ENCODE measurements around the gene TANGO2. TPM values are rescaled to one million over a fixed set of nuclear protein-coding genes. Genes with fewer than 3 reads are reported as not detected.

Gene TANGO2
- total and polyA plus RNA-seq, 2 experiments from 2014 or later: 18.7 to 21.9 TPM

DNA sequence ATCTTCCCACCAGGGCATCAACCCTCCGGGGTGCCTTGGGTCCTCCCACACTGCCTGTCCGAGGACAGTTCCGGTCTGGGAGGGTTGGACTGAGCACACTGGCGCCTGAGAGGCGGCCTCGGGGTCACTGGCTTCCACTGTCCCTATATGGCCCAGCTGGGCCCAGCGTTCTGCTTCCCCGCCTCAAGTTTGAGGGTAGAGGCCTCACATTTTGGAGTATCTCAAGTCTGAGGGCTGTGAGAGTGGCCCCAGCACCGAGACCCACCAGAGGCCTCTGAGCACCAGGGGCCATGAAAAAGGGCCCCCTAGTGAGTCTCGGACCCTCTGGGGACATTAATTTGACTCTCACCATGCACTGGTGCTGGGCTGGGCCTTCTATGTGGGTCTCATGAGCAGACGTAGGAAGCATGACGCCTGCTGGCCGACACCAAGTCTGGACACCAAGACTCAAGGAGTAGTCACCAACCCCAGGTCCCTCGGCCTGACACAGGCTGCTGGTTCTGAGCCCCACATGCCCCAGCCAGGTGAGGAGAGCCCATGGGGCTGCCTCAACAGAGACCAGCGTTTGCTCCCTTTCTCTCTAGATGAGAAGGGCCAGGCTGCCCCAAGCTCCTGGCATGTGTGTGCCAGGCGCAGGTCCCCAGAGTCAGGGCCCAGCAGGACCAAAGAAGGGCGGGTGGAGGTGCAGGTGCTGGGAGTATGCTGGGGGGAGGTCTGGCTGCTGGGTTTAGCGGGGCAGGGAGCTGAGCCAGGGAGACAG lies 31.8 kb upstream of the TANGO2 start:
- Histone ChIP-seq H3K4me1 (ENCODE audit: low read depth) (no peaks in the 10 kb centered on the region), H3K27ac (no peak overlapping the region), H3K9me3 (ENCODE audit: low read depth) (no peaks in the 10 kb centered on the region), H3K36me3 (no peaks in the 10 kb centered on the region), H3K4me3 (no peak overlapping the region), H3K27me3 (no peaks in the 10 kb centered on the region)
- TF ChIP-seq, protein P1, sequence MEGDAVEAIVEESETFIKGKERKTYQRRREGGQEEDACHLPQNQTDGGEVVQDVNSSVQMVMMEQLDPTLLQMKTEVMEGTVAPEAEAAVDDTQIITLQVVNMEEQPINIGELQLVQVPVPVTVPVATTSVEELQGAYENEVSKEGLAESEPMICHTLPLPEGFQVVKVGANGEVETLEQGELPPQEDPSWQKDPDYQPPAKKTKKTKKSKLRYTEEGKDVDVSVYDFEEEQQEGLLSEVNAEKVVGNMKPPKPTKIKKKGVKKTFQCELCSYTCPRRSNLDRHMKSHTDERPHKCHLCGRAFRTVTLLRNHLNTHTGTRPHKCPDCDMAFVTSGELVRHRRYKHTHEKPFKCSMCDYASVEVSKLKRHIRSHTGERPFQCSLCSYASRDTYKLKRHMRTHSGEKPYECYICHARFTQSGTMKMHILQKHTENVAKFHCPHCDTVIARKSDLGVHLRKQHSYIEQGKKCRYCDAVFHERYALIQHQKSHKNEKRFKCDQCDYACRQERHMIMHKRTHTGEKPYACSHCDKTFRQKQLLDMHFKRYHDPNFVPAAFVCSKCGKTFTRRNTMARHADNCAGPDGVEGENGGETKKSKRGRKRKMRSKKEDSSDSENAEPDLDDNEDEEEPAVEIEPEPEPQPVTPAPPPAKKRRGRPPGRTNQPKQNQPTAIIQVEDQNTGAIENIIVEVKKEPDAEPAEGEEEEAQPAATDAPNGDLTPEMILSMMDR (IDR thresholded peaks at IDR 0.05; ENCODE audit: low read depth, low read length): no peak
- DNase-seq (ENCODE audit: low read depth in 1 of 2, low spot score in 1 of 2): no peak

- H3K9me3 ChIP-seq (ENCODE audit: low read depth): no peaks in the 10 kb centered on the region
- TF ChIP-seq, protein P1 (IDR thresholded peaks at IDR 0.05; ENCODE audit: low read depth, low read length): no peak
Observed at GRCh38 chr22:19989725-19990067, 31.2 kb upstream of the TANGO2 start.

DNA sequence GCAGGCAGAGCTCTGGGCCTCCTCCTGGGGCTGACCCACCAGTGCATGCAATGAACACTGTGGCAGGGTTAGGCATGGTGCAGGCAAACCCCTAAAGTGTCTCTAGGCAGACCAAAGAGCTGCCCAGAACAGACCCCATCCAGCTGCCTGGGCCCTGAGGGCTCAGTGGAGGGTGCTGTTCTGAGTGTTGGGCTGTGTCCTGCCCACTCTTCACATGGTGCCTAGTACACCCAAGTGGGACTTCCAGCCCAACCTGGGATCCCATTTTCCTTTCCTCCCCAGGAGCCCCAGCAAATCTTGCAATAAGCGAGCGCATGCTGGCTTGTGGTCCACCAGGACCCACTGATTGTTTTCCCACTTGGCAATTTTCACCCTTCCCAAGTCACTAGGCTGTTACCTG lies 30.7 kb upstream of the TANGO2 start:
- H3K4me1 ChIP-seq (ENCODE audit: low read depth): no peaks in the 10 kb centered on the region
- H3K27ac ChIP-seq: no peak overlapping the region
- no peaks in the 10 kb centered on the region for H3K9me3 ChIP-seq (ENCODE audit: low read depth)
- no peak overlapping the region for H3K4me3 ChIP-seq
- no peak for DNase-seq (ENCODE audit: low read depth in 1 of 2, low spot score in 1 of 2)
- H3K27me3 ChIP-seq: no peaks in the 10 kb centered on the region
- no peaks in the 10 kb centered on the region for H3K36me3 ChIP-seq
- TF ChIP-seq, protein P1 (IDR thresholded peaks at IDR 0.05; ENCODE audit: low read depth, low read length): no peak

More at GRCh38 chr22:19989725-19990067, 31.2 kb upstream of the TANGO2 start:
- Histone ChIP-seq H3K4me1 (ENCODE audit: low read depth) (no peaks in the 10 kb centered on the region), H3K4me3 (no peak overlapping the region), H3K27me3 (no peaks in the 10 kb centered on the region), H3K36me3 (no peaks in the 10 kb centered on the region), H3K27ac (no peak overlapping the region)
- DNase-seq (ENCODE audit: low read depth in 1 of 2, low spot score in 1 of 2): no peak

DNA sequence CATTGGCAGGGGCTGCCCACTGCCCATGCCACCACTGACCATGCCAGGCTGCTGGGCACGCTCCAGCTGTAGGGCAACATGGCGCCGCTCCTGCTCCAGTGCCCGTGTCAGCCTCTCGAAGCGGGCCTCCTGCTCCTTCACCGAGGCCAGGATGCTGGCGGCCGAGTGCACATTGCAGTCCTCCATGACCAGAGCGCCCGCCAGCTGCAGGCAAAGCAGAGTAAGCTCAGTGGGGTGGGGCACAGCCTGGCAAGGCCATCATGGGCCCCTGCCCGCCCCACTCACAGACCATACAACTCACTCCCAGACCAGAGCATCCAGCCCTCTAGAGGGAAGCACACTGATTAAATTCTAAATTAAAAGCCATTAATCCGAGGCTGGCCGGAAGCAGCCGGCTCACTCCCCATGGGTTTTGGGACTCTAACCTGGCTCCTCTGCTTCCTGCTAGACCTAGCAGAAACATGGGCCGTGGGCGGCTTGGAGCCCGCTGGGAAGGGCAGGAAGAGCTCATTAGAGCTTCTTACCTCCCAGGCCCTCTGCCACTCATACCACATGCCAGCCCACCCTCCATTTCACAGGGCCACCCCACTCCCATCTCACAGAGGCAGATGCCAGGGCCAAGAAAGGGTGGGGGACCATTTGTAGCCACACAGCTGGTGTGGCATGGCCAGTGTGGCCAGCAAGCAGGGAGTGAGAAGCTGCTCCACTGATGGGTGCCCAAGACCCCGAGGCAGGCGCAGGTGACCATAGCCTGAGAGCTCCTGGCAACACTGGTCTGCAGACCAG lies 30.1 kb upstream of the TANGO2 start:
- Histone ChIP-seq H3K36me3 (no peaks in the 10 kb centered on the region), H3K27ac (no peak overlapping the region)

DNA sequence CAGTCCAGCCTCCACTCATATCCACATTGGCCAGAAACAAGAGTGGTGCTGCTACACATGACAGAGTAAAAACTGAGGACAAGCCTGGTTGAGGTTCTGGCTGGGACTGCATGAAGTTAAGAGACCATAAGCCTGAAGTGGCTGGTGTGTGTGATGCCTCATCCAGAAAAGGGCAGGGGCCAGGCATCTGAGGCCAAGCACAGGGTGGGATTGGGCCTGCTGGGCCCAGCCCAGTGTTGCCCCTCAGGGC lies 29.6 kb upstream of the TANGO2 start:
- Histone ChIP-seq H3K4me1 (ENCODE audit: low read depth) (no peaks in the 10 kb centered on the region), H3K36me3 (no peaks in the 10 kb centered on the region), H3K27ac (no peak overlapping the region), H3K27me3 (no peaks in the 10 kb centered on the region), H3K9me3 (ENCODE audit: low read depth) (no peaks in the 10 kb centered on the region), H3K4me3 (no peak overlapping the region)
- no peak for DNase-seq (ENCODE audit: low read depth in 1 of 2, low spot score in 1 of 2)
- TF ChIP-seq, protein P1 (IDR thresholded peaks at IDR 0.05; ENCODE audit: low read depth, low read length): no peak

More for the DNA sequence above, 30.1 kb upstream of the TANGO2 start:
- H3K9me3 ChIP-seq (ENCODE audit: low read depth): no peaks in the 10 kb centered on the region
- H3K4me3 ChIP-seq: no peak overlapping the region
- H3K4me1 ChIP-seq (ENCODE audit: low read depth): no peaks in the 10 kb centered on the region
- DNase-seq (ENCODE audit: low read depth in 1 of 2, low spot score in 1 of 2): no peak
- TF ChIP-seq, protein P1 (IDR thresholded peaks at IDR 0.05; ENCODE audit: low read depth, low read length): no peak
- H3K27me3 ChIP-seq: no peaks in the 10 kb centered on the region

Measured in cardiac muscle cell (in vitro differentiated cells and primary cell).